GM23338 (cell line): Measurements from ENCODE around the gene FAM98C. TPM values are rescaled to one million over a fixed set of nuclear protein-coding genes. Genes with fewer than 3 reads are reported as not detected.
A peak's percentile ranks its signal among the peaks of the same experiment; 100 is the strongest.

ENCODE experiments used
- ATAC-seq: fragments of 200-7000 bp; cut with Tn5 transposase; 3 replicates; pipeline ENCODE4 v1.9.1; 2020
- DNase-seq: peaks from one replicate; pipeline ENCODE4 v3.0.0-alpha.2; 2015; ENCODE audit warnings: low spot score
- H2AFZ ChIP-seq: fragments of 200-600 bp; sonication (generic); 2 replicates; pipeline ENCODE4 v1.8.0; 2016; ENCODE audit warnings: antibody characterized with exemption, mild to moderate bottlenecking, moderate library complexity
- H3F3A ChIP-seq: fragments of 200-600 bp; sonication (generic); replicated peaks from 2 replicates; pipeline ENCODE4 v1.8.0; 2017; ENCODE audit warnings: antibody characterized with exemption, mixed run types, low read depth
- H3K27ac ChIP-seq: fragments of 200-600 bp; sonication (generic); 2 replicates; pipeline ENCODE4 v1.6.1; 2016; ENCODE audit warnings: low read depth
- H3K27me3 ChIP-seq: fragments of 200-600 bp; sonication (generic); 2 replicates; pipeline ENCODE4 v1.8.0; 2016; ENCODE audit warnings: mild to moderate bottlenecking, mixed run types, moderate library complexity; ENCODE audit not compliant: insufficient read depth
- H3K36me3 ChIP-seq: fragments of 200-600 bp; sonication (generic); 2 replicates; pipeline ENCODE4 v1.8.0; 2016; ENCODE audit warnings: mild to moderate bottlenecking; ENCODE audit not compliant: insufficient read depth
- H3K4me1 ChIP-seq: fragments of 200-600 bp; sonication (generic); 2 replicates; pipeline ENCODE4 v1.8.0; 2016; ENCODE audit warnings: mild to moderate bottlenecking, moderate library complexity; ENCODE audit not compliant: insufficient read depth
- H3K4me2 ChIP-seq: fragments of 200-600 bp; sonication (generic); 2 replicates; pipeline ENCODE4 v1.7.1; 2017; ENCODE audit warnings: mixed run types
- H3K4me3 ChIP-seq: fragments of 200-600 bp; sonication (generic); 2 replicates; pipeline ENCODE4 v1.6.1; 2016; ENCODE audit warnings: mixed run types
- H3K79me2 ChIP-seq: fragments of 200-600 bp; sonication (generic); replicated peaks from 2 replicates; pipeline ENCODE4 v1.8.0; 2017; ENCODE audit warnings: mild to moderate bottlenecking; ENCODE audit not compliant: insufficient read depth
- H3K9me2 ChIP-seq: fragments of 200-600 bp; sonication (generic); 2 replicates; pipeline ENCODE4 v1.8.0; 2017; ENCODE audit not compliant: insufficient read depth
- H4K20me1 ChIP-seq: fragments of 200-600 bp; sonication (generic); replicated peaks from 2 replicates; pipeline ENCODE4 v1.8.0; 2017; ENCODE audit warnings: mild to moderate bottlenecking; ENCODE audit not compliant: insufficient read depth
- H3K27ac Mint-ChIP-seq: 2 replicates; pipeline ENCODE4 v1.8.0; 2020; ENCODE audit warnings: inconsistent platforms, mild to moderate bottlenecking, moderate library complexity, mixed read lengths
- H3K27me3 Mint-ChIP-seq: 3 replicates; pipeline ENCODE4 v1.8.0; 2022; ENCODE audit warnings: low read depth, mild to moderate bottlenecking, moderate library complexity, mixed read lengths, inconsistent platforms; ENCODE audit not compliant: insufficient read depth, poor library complexity
- H3K36me3 Mint-ChIP-seq: 3 replicates; pipeline ENCODE4 v1.8.0; 2021; ENCODE audit warnings: low read depth, mild to moderate bottlenecking, inconsistent platforms, moderate library complexity, mixed read lengths
- H3K4me1 Mint-ChIP-seq: 3 replicates; pipeline ENCODE4 v1.8.0; 2020; ENCODE audit warnings: mild to moderate bottlenecking, inconsistent platforms, mixed read lengths
- H3K4me3 Mint-ChIP-seq: 3 replicates; pipeline ENCODE4 v1.8.0; 2021; ENCODE audit warnings: moderate library complexity, mild to moderate bottlenecking, inconsistent platforms, mixed read lengths
- H3K9me3 Mint-ChIP-seq: 3 replicates; pipeline ENCODE4 v1.8.0; 2020; ENCODE audit warnings: moderate library complexity, mild to moderate bottlenecking, inconsistent platforms, mixed read lengths
- CREB1 ChIP-seq: fragments of 250-450 bp; sonication (Bioruptor Pico); IDR thresholded peaks from 2 replicates; pipeline ENCODE4 v1.5.0; 2020; ENCODE audit warnings: low read depth, mild to moderate bottlenecking, moderate library complexity
- CTCF ChIP-seq, 2 experiments: fragments of 200-600 bp in 1 of 2; sonication (generic) in 1 of 2; conservative IDR thresholded peaks; 2 replicates each; pipeline versions ENCODE4 v1.5.1 to v1.6.1; 2016 to 2017; ENCODE audit warnings: antibody characterized with exemption in 2 of 2, low read depth in 2 of 2, mild to moderate bottlenecking in 2 of 2, moderate library complexity in 1 of 2
- EZH2 ChIP-seq: fragments of 200-600 bp; sonication (generic); IDR thresholded peaks from one replicate; pipeline ENCODE4 v1.8.0; 2017; ENCODE audit warnings: antibody characterized with exemption, mild to moderate bottlenecking, low read depth; ENCODE audit not compliant: unreplicated experiment
- EZH2phosphoT487 ChIP-seq: fragments of 200-600 bp; sonication (generic); IDR thresholded peaks from one replicate; pipeline ENCODE4 v1.8.1; 2018; ENCODE audit warnings: antibody characterized with exemption; ENCODE audit not compliant: unreplicated experiment
- JUNB ChIP-seq: IDR thresholded peaks from one replicate; pipeline ENCODE4 v1.6.1; 2016; ENCODE audit warnings: antibody characterized with exemption; ENCODE audit not compliant: unreplicated experiment
- NANOG ChIP-seq: IDR thresholded peaks from 2 replicates; pipeline ENCODE4 v1.6.1; 2016; ENCODE audit warnings: antibody characterized with exemption, borderline replicate concordance
- POLR2AphosphoS5 ChIP-seq: IDR thresholded peaks from 2 replicates; pipeline ENCODE4 v1.6.1; 2016; ENCODE audit warnings: antibody characterized with exemption, low read depth
- REST ChIP-seq: IDR thresholded peaks from one replicate; pipeline ENCODE4 v1.6.1; 2018; ENCODE audit warnings: antibody characterized with exemption; ENCODE audit not compliant: unreplicated experiment
- STAT1 ChIP-seq: IDR thresholded peaks from one replicate; pipeline ENCODE4 v1.6.1; 2016; ENCODE audit warnings: antibody characterized with exemption; ENCODE audit not compliant: unreplicated experiment
- ZNF114 ChIP-seq: fragments of 250-450 bp; sonication (Bioruptor Pico); IDR thresholded peaks from 2 replicates; pipeline ENCODE4 v1.5.0; 2020; ENCODE audit warnings: mild to moderate bottlenecking, moderate library complexity
- ZNF331 ChIP-seq: fragments of 250-450 bp; sonication (Bioruptor Pico); IDR thresholded peaks from 2 replicates; pipeline ENCODE4 v1.5.0; 2020; ENCODE audit warnings: low read depth, mild to moderate bottlenecking, moderate library complexity
- ZNF462 ChIP-seq: fragments of 250-450 bp; sonication (Bioruptor Pico); IDR thresholded peaks from 2 replicates; pipeline ENCODE4 v1.5.0; 2020; ENCODE audit warnings: mild to moderate bottlenecking, moderate library complexity
- polyA plus RNA-seq: library from polyadenylated mRNA; unstranded; fragments of >200 nt; fragmentation: Nextera tagmentation; extraction: Ambion mirVana; gene quantifications from 2 replicates; pipeline ENCODE4 v1.2.1, GENCODE V29; 2016
- total RNA-seq: library from RNA; depleted of rRNA; stranded (reverse); fragments of >200 nt; shearing (Covaris generic); gene quantifications from 2 replicates; pipeline ENCODE4 v1.2.3, GENCODE V29; 2014
- TF ChIP-seq, protein P1 (sequence below): IDR thresholded peaks from 2 replicates; pipeline ENCODE4 v1.6.1; 2016; ENCODE audit warnings: antibody characterized with exemption

Gene FAM98C
- total and polyA plus RNA-seq, 2 experiments from 2014 or later, result 4.3 to 7.6 TPM

- Mint-ChIP-seq H3K27me3 (peaks cover 12% of the 10 kb centered on the region), H3K27ac (peak within 1 kb of the TSS; percentile 95), H3K4me1 (peaks cover 14% of the 10 kb centered on the region), H3K36me3 (peaks cover 14% of the 10 kb centered on the region), H3K4me3 (peak within 1 kb of the TSS; percentile 98), H3K9me3 (no peaks in the 10 kb centered on the region; the same call in 2 of the 3 replicates)
- no peak for TF ChIP-seq ZNF114 (CRISPR knock-in tag)
- no peak for TF ChIP-seq NANOG
- no peak for TF ChIP-seq EZH2phosphoT487
- TF ChIP-seq EZH2, result no peak
- TF ChIP-seq REST, result no peak
- TF ChIP-seq STAT1, result no peak
- TF ChIP-seq ZNF331, result no peak
- TF ChIP-seq JUNB, result no peak
- TF ChIP-seq CREB1, result peak; percentile 90
- TF ChIP-seq POLR2AphosphoS5, result peak; percentile 93
- TF ChIP-seq ZNF462, result no peak
- TF ChIP-seq, protein P1, sequence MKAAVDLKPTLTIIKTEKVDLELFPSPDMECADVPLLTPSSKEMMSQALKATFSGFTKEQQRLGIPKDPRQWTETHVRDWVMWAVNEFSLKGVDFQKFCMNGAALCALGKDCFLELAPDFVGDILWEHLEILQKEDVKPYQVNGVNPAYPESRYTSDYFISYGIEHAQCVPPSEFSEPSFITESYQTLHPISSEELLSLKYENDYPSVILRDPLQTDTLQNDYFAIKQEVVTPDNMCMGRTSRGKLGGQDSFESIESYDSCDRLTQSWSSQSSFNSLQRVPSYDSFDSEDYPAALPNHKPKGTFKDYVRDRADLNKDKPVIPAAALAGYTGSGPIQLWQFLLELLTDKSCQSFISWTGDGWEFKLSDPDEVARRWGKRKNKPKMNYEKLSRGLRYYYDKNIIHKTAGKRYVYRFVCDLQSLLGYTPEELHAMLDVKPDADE, result peak; percentile 93
- TF ChIP-seq CTCF (conservative IDR thresholded peaks at IDR 0.05; ENCODE audit: low read depth in 2 of 2), result peak in 1 of 2 experiments; percentile 33; a peak in 2 of 4 replicates
- Histone ChIP-seq H3K4me3 (peak within 1 kb of the TSS; percentile 90), H3F3A (no peaks in the 10 kb centered on the region), H2AFZ (peak within 1 kb of the TSS; percentile 69), H3K9me2 (no peaks in the 10 kb centered on the region), H3K36me3 (peaks cover 13% of the 10 kb centered on the region; the same call in 1 of the 2 replicates), H3K79me2 (peaks cover 29% of the 10 kb centered on the region), H3K27ac (peak within 1 kb of the TSS; percentile 8; the same call in 1 of the 2 replicates), H3K4me2 (peak within 1 kb of the TSS; percentile 98), H3K4me1 (peaks cover 10% of the 10 kb centered on the region; the same call in 1 of the 2 replicates), H4K20me1 (peaks cover 15% of the 10 kb centered on the region), H3K27me3 (no peaks in the 10 kb centered on the region)
- peak; percentile 100 for DNase-seq
- ATAC-seq, result peak; percentile 97
These were observed 28.4 kb upstream of the FAM98C start, which contains the start of gene PSMD8 for GRCh38 chr19:38374332-38375097. TSS of gene PSMD8 (plus strand) at chr19:38374571. CDS start at chr19:38374602, 31 bp downstream.
